ENCODE results near the gene LENEP.

GRCh38 chr1:155035936-155036335 is 42.5 kb downstream of the LENEP start:
- TF ChIP-seq REST (IDR thresholded peaks at IDR 0.05; ENCODE audit: low read depth), result no peak
- TF ChIP-seq POLR2A (IDR thresholded peaks at IDR 0.05; ENCODE audit: borderline replicate concordance, extremely low read depth, insufficient read depth, insufficient read length), result no peak
- TF ChIP-seq CTCF (IDR thresholded peaks at IDR 0.05 in 2 of 3, conservative IDR thresholded peaks at IDR 0.05 in 1 of 3; ENCODE audit: borderline replicate concordance in 1 of 3, insufficient read depth in 1 of 3, low read depth in 2 of 3, low read length in 2 of 3), result no peak
- no peak for TF ChIP-seq RAD21 (IDR thresholded peaks at IDR 0.05; ENCODE audit: low read depth)
- no peak for TF ChIP-seq ZNF274 (IDR thresholded peaks at IDR 0.05; ENCODE audit: low read depth, low read length)
- TF ChIP-seq POLR2AphosphoS5 (IDR thresholded peaks at IDR 0.05; ENCODE audit: low read depth, low read length), result no peak
- no peak for TF ChIP-seq TCF7L2 (IDR thresholded peaks at IDR 0.05; ENCODE audit: borderline replicate concordance, extremely low read depth, insufficient read depth, insufficient read length)

All from HCT116 (cell line).